RWPE1 (cell line): ENCODE results near the gene RNF168.
"Not testable (repeated sequence)": the region's sequence is repeated elsewhere in the genome, so short reads cannot be mapped to it uniquely, and the experiment has no call there.

Source experiments
- CTCF ChIA-PET: fragments of 350-600 bp; sonication (Branson Sonifier 250); formaldehyde crosslinking; extraction: SDS; loops from one replicate; lab custom pipeline; 2021; lab: Yijun Ruan, JAX
- POLR2A ChIA-PET: fragments of 400-600 bp; formaldehyde crosslinking; extraction: SDS; loops from one replicate; lab custom pipeline; 2020; ENCODE audit warnings: antibody characterized with exemption; ENCODE audit not compliant: low non-redundant PET; lab: Yijun Ruan, JAX
- DNase-seq: peaks from one replicate; pipeline ENCODE4 v3.0.0; 2012; ENCODE audit warnings: low spot score
- H3K27ac ChIP-seq: fragments of 450-650 bp; 2 replicates; pipeline ENCODE4 v1.5.1; 2017
- CTCF ChIP-seq: fragments of 450-650 bp; conservative IDR thresholded peaks from 2 replicates; pipeline ENCODE4 v1.5.1; 2017; ENCODE audit warnings: low read depth, mild to moderate bottlenecking

The RNF168 gene

DNA sequence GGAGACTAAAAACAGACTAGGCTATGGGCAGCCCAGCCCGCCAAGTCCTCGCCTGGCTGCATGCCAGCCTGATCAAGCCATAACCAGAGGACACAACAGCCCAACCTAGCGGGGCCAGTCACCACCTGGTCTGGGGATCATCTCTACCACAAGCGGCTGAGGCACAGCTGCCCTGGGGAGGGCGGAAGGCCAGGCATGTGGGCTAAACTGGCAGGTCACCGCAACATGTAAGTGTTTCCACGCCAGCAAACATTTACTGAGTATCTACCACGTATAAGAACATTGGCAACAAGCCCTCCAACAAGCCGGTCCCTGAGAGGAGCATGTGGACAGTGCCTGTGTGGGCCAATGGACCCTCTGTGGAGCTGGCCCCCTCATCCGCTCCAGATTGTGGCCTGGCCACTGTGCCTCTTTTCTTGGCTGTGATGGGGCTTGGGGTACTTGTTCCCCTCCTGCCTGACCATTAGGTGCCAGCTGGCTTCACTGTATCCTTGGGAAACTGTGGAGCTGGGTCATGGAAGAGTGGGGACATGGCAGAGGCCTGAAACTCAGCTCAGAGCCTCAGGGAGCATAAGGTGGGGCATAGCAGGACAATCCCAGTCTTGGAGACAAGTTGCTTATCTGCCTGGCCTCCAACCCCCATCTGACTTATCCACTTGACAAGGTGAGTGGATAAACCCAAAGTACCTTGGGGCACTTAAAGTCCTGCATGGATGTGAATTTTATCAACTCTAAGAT lies 80.4 kb downstream of the RNF168 start:
- CTCF ChIA-PET, result interaction anchor here (0.6 kb wide), 1 partner anchor 15 kb away, joined by 3 read pairs; no protein-coding TSS in a partner anchor
- no peak for TF ChIP-seq CTCF
- POLR2A ChIA-PET, result no interaction called here
- H3K27ac ChIP-seq, result peak overlapping the region; percentile 35
- no peak for DNase-seq

DNA sequence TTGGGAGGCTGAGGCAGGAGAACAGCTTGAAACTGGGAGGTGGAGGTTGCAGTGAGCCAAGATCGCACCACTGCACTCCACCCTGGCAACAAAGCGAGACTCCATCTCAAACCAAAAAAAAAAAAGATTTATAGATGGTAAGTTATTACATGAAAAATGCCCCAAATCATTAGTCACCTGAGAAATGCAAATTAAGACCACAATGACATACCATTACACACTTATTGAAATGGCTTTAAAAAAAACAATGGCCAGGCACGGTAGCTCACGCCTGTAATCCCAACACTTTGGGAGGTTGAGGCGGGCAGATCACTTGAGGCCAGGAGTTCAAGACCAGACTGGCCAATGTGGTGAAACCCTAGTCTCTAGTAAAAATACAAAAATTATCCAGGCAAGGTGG lies 81.9 kb downstream of the RNF168 start:
- H3K27ac ChIP-seq, CTCF ChIA-PET: not testable (repeated sequence)
- POLR2A ChIA-PET, result interaction anchor here (0.6 kb wide), 1 partner anchor 12 kb away, joined by 21 read pairs; no protein-coding TSS in a partner anchor

DNA sequence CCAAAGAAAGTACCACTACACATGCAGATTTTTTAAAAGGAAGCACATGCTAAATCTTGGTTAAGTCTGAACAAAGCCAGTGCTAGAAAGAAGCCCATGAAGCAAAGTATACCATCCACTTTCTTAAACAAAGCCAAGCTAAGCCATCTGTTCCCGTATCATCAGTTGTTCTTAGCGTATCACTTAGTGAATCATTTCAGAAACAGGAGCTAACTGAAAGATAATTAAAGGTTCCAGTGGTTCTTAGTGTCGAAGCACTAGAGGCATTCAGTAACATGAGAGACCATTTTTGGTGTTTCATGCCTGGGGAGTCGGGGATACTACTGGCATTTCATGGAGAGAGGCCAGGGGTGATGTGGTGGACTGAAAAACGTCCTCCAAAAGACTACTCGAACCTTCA lies 84.2 kb downstream of the RNF168 start:
- ChIA-PET POLR2A (no interaction called here), CTCF (no interaction called here)
- DNase-seq, result no peak
- no peak overlapping the region for H3K27ac ChIP-seq
- no peak for TF ChIP-seq CTCF

More for the DNA sequence above, 81.9 kb downstream of the RNF168 start:
- DNase-seq, result not testable (repeated sequence)
